Transverse colon (tissue), 4 donors: Measurements from ENCODE around the gene DHRSX. TPM values are rescaled to one million over a fixed set of nuclear protein-coding genes. Genes with fewer than 3 reads are reported as not detected.

Source experiments
- DNase-seq: peaks from one replicate; pipeline ENCODE4 v3.0.0-alpha.2; 2019
- H3K27ac ChIP-seq, 4 donors: fragments of 200-600 bp; sonication (generic); 2 replicates each; pipeline ENCODE4 v1.5.1; 2016 to 2018; ENCODE audit warnings: inconsistent platforms in 4 of 4
- H3K27me3 ChIP-seq: fragments of 200-600 bp; sonication (generic); 2 replicates; pipeline ENCODE4 v1.5.1; 2017; ENCODE audit warnings: inconsistent platforms
- H3K36me3 ChIP-seq, 4 donors: fragments of 200-600 bp; sonication (generic); 2 replicates each; pipeline ENCODE4 v1.5.1; 2017 to 2019; ENCODE audit warnings: inconsistent platforms in 4 of 4
- H3K4me1 ChIP-seq, 4 donors: fragments of 200-600 bp; sonication (generic); 2 replicates each; pipeline ENCODE4 v1.5.1; 2017 to 2020; ENCODE audit warnings: inconsistent platforms in 4 of 4
- H3K4me3 ChIP-seq, 4 donors: fragments of 200-600 bp; sonication (generic); 1 replicate in 1 of 4; 2 replicates in 3 of 4; pipeline versions ENCODE4 v1.5.1 to v1.6.1; 2017 to 2019; ENCODE audit warnings: inconsistent platforms in 4 of 4
- H3K9me3 ChIP-seq, 2 donors: fragments of 200-600 bp; sonication (generic); 2 replicates each; pipeline ENCODE4 v1.5.1; 2017 to 2019; ENCODE audit warnings: inconsistent platforms in 2 of 2
- CTCF ChIP-seq, 5 experiments: fragments of 200-600 bp in 3 of 5; fragments of 450-650 bp in 2 of 5; sonication (generic) in 3 of 5; IDR thresholded peaks; 1 replicate in 2 of 5; 2 replicates in 3 of 5; pipeline ENCODE4 v1.5.1; 2016 to 2017; ENCODE audit warnings: antibody characterized with exemption in 5 of 5, inconsistent platforms in 3 of 5, mild to moderate bottlenecking in 2 of 5, moderate library complexity in 1 of 5
- EP300 ChIP-seq: sonication (generic); formaldehyde crosslinking; IDR thresholded peaks from one replicate; pipeline ENCODE4 v1.6.1; 2017; ENCODE audit warnings: antibody characterized with exemption, low read depth
- POLR2A ChIP-seq: fragments of 450-650 bp; IDR thresholded peaks from one replicate; pipeline ENCODE4 v1.6.1; 2016; ENCODE audit warnings: antibody characterized with exemption, mild to moderate bottlenecking, moderate library complexity
- POLR2AphosphoS5 ChIP-seq, 3 donors: sonication (generic); formaldehyde crosslinking; IDR thresholded peaks; one replicate each; pipeline ENCODE4 v1.6.1; 2016; ENCODE audit warnings: antibody characterized with exemption in 3 of 3
- WGBS, 2 donors: methylation state at CpG; one replicate each; pipeline ENCODE4 v1.1.5; 2018; ENCODE audit warnings: low coverage in 1 of 2; 5-methylcytosine and 5-hydroxymethylcytosine counted together
- in situ Hi-C, 4 donors: fragments of 200-750 bp; cut with MboI; loops; one replicate each; pipeline versions ENCODE4 v1.15.0 to v1.15.1; 2017; ENCODE audit warnings: low sequenced_read_pairs in 3 of 4, low pct_ligation_motif_present in 1 of 4, low pct_unique_long_range_greater_than_20kb in 1 of 4
- intact Hi-C: fragments of 100-400 bp; cut with DNase I; formaldehyde crosslinking; loops from one replicate; pipeline ENCODE4 v1.15.1; 2023; ENCODE audit warnings: low total_unique reads
- total RNA-seq, 4 donors: library from RNA; depleted of rRNA; stranded (reverse); fragments of >200 nt; gene quantifications; one replicate each; pipeline ENCODE4 v1.1.0, GENCODE V29; 2016

Gene DHRSX
- total RNA-seq, 4 donors from 2014 or later: 27.9 to 39.9 (median 33.9) TPM

- in situ Hi-C loops: no loop called here
- intact Hi-C loops: loop anchor here (10.0 kb wide), 1 partner anchor 1326 kb away; no protein-coding TSS in a partner anchor
- no peak overlapping the region for H3K4me3 ChIP-seq
- no peaks in the 10 kb centered on the region for H3K36me3 ChIP-seq
- WGBS, 2 donors: 33 to 76% methylated on average over 3 to 20 of the region's 20 CpGs
- no peaks in the 10 kb centered on the region for H3K9me3 ChIP-seq
- H3K27ac ChIP-seq: no peak overlapping the region
- DNase-seq: no peak
- no peaks in the 10 kb centered on the region for H3K4me1 ChIP-seq
- TF ChIP-seq POLR2AphosphoS5 (IDR thresholded peaks at IDR 0.05): no peak
- no peak for TF ChIP-seq POLR2A
- no peak for TF ChIP-seq EP300
- no peak for TF ChIP-seq CTCF (IDR thresholded peaks at IDR 0.05)
- no peaks in the 10 kb centered on the region for H3K27me3 ChIP-seq
These were observed 180.0 kb downstream of the DHRSX start for GRCh38 chrX:2320580-2321327.

GRCh38 chrX:2320089-2320488, 180.7 kb downstream of the DHRSX start:
- H3K36me3 ChIP-seq: no peaks in the 10 kb centered on the region
- no peaks in the 10 kb centered on the region for H3K27me3 ChIP-seq
- H3K9me3 ChIP-seq: no peaks in the 10 kb centered on the region
- intact Hi-C loops (loop anchor here (10.0 kb wide), 1 partner anchor 1325 kb away; no protein-coding TSS in a partner anchor), in situ Hi-C loops (no loop called here)
- no peak overlapping the region for H3K27ac ChIP-seq
- no peak for DNase-seq
- TF ChIP-seq POLR2AphosphoS5 (IDR thresholded peaks at IDR 0.05): no peak
- TF ChIP-seq POLR2A: no peak
- no peak for TF ChIP-seq CTCF (IDR thresholded peaks at IDR 0.05)
- TF ChIP-seq EP300: no peak
- H3K4me3 ChIP-seq: no peak overlapping the region
- 92 to 95% methylated on average over 5 to 7 of the region's 7 CpGs for WGBS, 2 donors
- no peaks in the 10 kb centered on the region for H3K4me1 ChIP-seq

GRCh38 chrX:2318371-2318770, 182.4 kb downstream of the DHRSX start:
- intact Hi-C loops (no loop called here), in situ Hi-C loops (no loop called here)
- TF ChIP-seq CTCF (IDR thresholded peaks at IDR 0.05): no peak
- TF ChIP-seq POLR2A: no peak
- TF ChIP-seq EP300: no peak
- no peak for TF ChIP-seq POLR2AphosphoS5 (IDR thresholded peaks at IDR 0.05)
- H3K9me3 ChIP-seq: no peaks in the 10 kb centered on the region
- WGBS, 2 donors: 95 to 97% methylated on average over 6 to 10 of the region's 10 CpGs
- H3K27ac ChIP-seq: no peak overlapping the region
- H3K4me3 ChIP-seq: no peak overlapping the region
- no peak for DNase-seq
- no peaks in the 10 kb centered on the region for H3K4me1 ChIP-seq
- no peaks in the 10 kb centered on the region for H3K36me3 ChIP-seq
- H3K27me3 ChIP-seq: no peaks in the 10 kb centered on the region

- Histone ChIP-seq H3K9me3 (no peaks in the 10 kb centered on the region), H3K4me3 (no peak overlapping the region), H3K27ac (no peak overlapping the region), H3K4me1 (no peaks in the 10 kb centered on the region), H3K36me3 (no peaks in the 10 kb centered on the region), H3K27me3 (no peaks in the 10 kb centered on the region)
- in situ Hi-C loops (no loop called here), intact Hi-C loops (no loop called here)
- no peak for DNase-seq
- WGBS, 2 donors: 92 to 94% methylated on average over 5 to 8 of the region's 8 CpGs
- TF ChIP-seq CTCF (IDR thresholded peaks at IDR 0.05): no peak
- no peak for TF ChIP-seq POLR2AphosphoS5 (IDR thresholded peaks at IDR 0.05)
These were observed 183.2 kb downstream of the DHRSX start for GRCh38 chrX:2317527-2318055.
